AG09309 (cell line): Measurements from ENCODE around the gene PHF12.

Experiments used
- DNase-seq: peaks from one replicate; pipeline ENCODE4 v3.0.0-alpha.2; 2010; ENCODE audit warnings: low read depth
- H3K4me3 ChIP-seq: 2 replicates; pipeline ENCODE4 v1.5.1; 2011; ENCODE audit warnings: mild to moderate bottlenecking, low read depth, low read length, moderate library complexity; ENCODE audit not compliant: control insufficient read depth
- TF ChIP-seq, protein P1 (sequence below): IDR thresholded peaks from 2 replicates; pipeline ENCODE4 v1.5.1; 2011; ENCODE audit warnings: mild to moderate bottlenecking, low read depth, low read length, inconsistent platforms; ENCODE audit not compliant: insufficient read depth, control insufficient read depth; ENCODE audit errors: missing control alignments

The PHF12 gene

GRCh38 chr17:28975031-28975430 lies 23.7 kb upstream of the PHF12 start:
- TF ChIP-seq, protein P1, sequence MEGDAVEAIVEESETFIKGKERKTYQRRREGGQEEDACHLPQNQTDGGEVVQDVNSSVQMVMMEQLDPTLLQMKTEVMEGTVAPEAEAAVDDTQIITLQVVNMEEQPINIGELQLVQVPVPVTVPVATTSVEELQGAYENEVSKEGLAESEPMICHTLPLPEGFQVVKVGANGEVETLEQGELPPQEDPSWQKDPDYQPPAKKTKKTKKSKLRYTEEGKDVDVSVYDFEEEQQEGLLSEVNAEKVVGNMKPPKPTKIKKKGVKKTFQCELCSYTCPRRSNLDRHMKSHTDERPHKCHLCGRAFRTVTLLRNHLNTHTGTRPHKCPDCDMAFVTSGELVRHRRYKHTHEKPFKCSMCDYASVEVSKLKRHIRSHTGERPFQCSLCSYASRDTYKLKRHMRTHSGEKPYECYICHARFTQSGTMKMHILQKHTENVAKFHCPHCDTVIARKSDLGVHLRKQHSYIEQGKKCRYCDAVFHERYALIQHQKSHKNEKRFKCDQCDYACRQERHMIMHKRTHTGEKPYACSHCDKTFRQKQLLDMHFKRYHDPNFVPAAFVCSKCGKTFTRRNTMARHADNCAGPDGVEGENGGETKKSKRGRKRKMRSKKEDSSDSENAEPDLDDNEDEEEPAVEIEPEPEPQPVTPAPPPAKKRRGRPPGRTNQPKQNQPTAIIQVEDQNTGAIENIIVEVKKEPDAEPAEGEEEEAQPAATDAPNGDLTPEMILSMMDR: no peak
- no peak for DNase-seq
- no peak overlapping the region for H3K4me3 ChIP-seq

- DNase-seq: no peak
- H3K4me3 ChIP-seq: no peak overlapping the region
- TF ChIP-seq, protein P1: no peak
These were observed 23.1 kb upstream of the PHF12 start for GRCh38 chr17:28974451-28974850.

GRCh38 chr17:28973425-28973824 lies 22.1 kb upstream of the PHF12 start:
- DNase-seq: no peak
- H3K4me3 ChIP-seq: no peak overlapping the region
- TF ChIP-seq, protein P1: peak; percentile 5

GRCh38 chr17:28972437-28972836 lies 21.1 kb upstream of the PHF12 start:
- TF ChIP-seq, protein P1: no peak
- no peak overlapping the region for H3K4me3 ChIP-seq
- no peak for DNase-seq

- DNase-seq: no peak
- TF ChIP-seq, protein P1: no peak
These were observed 19.6 kb upstream of the PHF12 start for GRCh38 chr17:28970879-28971278.

GRCh38 chr17:28969706-28970393 lies 18.5 kb upstream of the PHF12 start:
- no peak overlapping the region for H3K4me3 ChIP-seq
- DNase-seq: no peak
- TF ChIP-seq, protein P1: no peak

More at GRCh38 chr17:28970879-28971278, 19.6 kb upstream of the PHF12 start:
- H3K4me3 ChIP-seq: no peak overlapping the region
